ENCODE measurements around the gene EGF. TPM values are rescaled to one million over a fixed set of nuclear protein-coding genes. Genes with fewer than 3 reads are reported as not detected.

Gene EGF
- polyA plus RNA-seq, 3 donors = 2.3 to 6.7 (median 4.6) TPM

DNA sequence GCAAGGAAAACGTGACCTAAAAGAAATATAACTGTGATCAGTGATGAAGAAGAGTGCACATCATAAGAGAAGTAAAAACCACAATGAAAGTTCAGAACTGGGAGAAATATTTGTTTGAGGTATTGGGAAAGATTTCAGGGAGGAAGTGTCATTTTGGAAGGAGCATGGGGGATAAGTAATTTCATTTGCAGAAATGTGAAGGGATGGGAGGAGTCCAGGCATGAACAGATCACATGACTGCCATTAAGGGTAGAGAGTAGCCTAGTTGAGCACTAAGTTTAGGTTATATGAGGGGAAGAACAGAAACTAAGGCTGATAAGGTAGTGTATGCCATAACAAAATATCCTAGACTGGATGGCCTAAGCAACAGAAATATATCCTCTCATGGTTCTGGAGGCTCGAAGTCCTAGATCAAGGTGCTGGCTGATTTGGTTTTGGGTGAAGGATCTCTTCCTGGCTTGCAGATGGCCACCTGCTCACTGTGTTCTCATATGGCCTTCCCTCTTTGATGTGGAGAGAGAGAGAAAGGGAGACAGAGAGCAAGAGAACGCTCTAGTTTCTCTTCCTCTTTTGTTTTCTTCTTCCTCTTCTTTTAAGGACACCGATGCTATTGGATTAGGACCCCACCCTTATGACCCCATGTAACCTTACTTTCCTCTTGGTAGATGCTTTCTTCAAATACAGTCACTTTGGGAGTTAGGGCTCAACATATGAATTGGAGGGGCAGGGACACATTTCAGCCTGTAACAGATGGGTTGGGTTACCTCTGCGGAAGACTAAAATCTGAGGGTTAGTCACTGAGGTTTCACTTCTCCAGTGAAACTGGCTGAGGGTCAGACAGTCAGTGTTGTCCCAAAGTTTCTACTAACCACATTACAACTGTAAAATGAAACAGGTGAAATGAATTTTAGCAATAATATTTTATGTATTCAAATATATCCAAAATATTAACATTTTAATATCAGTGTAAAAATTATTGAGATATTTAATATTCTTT lies 77.9 kb downstream of the EGF start:
- no peak for DNase-seq

DNA sequence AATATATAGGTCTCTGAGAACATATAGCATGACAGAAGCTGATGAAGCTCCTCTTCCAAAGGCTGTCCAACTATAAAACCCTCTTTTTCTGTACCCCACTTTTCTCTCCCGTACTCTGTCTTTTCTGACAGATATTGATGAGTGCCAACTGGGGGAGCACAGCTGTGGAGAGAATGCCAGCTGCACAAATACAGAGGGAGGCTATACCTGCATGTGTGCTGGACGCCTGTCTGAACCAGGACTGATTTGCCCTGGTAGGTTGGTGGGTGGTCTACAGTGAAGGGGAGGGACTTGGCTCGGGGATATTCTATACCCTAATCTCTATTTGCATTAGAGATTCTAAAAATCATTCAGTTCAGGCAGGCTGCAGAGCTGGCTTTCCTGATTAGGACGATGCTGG lies 80.4 kb downstream of the EGF start:
- DNase-seq = no peak

DNA sequence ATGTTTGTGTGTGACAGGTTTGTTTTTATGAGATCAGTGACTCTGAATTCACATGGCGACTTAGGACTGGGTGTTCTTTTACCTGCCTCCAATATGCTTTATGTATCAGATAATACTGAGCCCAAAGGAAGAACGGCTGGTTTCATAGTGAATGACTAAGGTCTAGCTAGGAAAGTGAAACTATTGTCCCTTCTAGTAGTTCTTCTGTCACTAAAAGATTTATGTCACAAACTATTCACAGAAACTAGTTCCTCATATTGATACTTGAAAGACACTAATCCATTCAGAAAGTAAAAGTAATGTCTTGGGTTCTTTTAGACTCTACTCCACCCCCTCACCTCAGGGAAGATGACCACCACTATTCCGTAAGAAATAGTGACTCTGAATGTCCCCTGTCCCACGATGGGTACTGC lies 81.7 kb downstream of the EGF start:
- DNase-seq = no peak

DNA sequence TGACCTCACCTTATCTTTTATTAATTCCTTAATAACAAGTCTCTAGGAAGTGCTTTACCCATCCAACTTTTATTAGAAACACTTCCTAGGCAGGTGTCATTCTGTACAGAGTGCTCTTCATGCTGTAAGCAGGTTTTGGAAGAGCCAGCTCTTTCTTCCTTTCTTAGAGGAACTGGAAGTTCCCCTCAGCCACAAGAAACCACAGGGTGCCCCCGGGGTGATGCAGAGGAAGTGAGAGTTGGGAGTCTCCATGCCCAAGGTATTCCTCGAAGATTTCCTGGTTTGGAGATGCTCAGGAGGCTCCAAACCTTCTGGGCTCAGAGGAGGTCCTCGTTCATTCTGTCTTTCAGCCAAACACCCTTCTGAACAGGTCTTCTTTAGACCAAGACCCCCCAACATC lies 83.8 kb downstream of the EGF start:
- no peak for DNase-seq

DNA sequence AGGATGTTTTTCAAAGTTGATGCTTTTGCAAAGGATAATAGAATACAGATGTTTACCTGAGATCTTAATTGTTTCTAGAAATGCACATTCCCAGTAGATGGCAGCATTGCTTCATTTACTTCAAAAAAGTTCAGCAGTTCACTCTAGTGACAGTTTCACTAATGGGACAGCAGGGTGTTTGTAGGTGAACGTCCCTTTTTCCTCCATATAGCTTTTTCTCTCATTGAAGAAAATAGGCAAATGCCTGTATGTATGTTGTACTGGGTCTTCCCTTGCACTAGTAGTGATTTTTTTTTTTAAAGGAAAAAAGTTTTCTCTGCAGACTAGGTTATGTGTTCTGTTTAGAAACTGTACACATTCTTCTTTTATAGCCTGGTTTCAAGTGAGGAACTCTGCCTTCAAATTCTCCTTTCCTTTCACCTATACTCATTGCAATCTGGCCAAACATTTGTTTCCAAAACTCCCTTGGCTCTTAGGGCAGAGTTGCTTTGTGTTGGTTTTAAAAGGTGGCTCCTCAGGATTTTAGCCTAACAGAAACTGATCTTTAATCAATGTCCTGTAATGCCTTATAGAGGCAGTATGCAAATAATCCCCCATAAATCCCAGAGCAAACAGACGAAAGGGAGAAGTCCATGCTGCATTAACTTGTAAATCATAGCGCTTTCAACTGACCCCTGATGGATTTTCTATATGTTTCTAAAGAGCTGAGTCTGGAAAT lies 86.3 kb downstream of the EGF start:
- DNase-seq = peak; percentile 77

DNA sequence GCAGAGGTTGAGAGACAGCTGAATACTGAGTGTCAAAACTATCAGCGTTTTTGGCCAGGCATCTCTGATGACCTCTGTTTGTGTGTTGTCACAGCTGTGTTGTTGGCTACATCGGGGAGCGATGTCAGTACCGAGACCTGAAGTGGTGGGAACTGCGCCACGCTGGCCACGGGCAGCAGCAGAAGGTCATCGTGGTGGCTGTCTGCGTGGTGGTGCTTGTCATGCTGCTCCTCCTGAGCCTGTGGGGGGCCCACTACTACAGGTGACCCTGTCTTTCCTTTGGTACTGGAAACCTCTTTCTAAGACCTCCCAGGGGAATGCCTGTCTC lies 86.9 kb downstream of the EGF start:
- no peak for DNase-seq

DNA sequence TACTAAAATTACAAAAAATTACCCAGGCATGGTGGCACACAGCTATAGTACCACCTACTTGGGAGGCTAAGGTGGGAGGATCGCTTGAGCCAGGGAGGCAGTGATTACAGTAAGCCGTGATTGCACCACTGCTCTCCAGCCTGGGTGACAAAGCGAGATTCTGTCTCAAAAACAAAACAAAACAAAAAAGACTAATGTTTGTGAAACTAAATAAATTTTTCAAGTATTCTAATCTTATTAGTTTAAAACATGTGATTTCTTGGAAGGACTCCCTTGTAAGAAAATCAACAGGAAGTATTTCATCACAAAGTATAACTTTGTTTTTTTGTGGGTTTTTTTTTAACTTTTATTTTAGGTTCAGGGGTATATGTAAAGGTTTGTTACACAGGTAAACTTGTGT lies 89.6 kb downstream of the EGF start:
- DNase-seq = no peak

DNA sequence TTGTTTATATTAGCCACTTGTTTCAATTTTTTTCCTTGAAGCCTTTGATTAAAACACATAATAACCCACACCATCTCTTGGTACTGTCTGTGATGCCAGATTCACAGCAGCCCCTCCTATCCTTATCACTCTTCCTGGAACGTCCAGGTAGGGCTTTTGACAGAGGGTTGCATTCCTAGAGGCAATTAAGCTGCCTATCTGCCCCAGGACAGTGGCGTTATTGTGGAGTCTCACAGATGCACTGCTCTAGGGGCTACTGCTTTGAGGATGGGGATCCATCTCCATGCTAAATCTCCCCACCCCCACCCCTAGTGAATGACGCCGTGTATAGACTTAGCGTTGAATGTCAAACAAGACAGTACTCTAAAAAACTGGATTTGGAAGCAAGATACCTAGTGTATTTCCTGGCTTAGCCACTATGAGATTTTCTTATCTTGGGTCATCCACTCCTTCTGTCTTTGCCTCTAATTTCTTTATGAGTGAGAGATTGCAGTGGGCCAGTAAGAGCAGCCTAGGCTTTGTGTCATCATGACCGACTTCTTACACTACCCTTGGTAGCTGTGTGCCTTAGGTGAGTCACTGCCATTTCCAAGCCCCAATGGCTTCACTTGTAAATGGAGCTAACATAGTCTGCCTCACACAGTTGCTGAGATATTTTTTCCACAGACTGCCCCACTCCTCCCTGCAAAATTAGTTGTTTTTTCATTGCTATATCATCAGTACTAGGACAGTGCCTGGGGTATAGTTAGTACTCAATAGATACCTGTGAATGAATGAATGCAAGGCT lies 90.9 kb downstream of the EGF start:
- DNase-seq = no peak

DNA sequence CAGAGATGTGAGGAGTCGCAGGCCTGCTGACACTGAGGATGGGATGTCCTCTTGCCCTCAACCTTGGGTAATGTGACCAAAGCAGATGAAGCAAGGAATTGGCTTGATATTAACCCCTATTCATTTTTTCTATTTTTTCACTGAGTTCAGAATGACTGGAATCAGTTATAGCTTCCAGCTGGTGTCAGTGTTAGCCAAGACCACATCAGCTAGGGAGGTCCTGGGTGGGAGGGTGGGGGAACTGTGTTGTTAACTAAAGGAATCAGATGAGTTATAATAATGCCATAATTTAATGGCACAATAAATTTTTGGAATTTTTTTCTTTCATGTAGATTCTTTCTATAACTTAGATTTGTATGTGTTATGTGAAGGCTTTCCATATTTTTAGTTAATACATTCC lies 91.9 kb downstream of the EGF start:
- peak; percentile 49 for DNase-seq

DNA sequence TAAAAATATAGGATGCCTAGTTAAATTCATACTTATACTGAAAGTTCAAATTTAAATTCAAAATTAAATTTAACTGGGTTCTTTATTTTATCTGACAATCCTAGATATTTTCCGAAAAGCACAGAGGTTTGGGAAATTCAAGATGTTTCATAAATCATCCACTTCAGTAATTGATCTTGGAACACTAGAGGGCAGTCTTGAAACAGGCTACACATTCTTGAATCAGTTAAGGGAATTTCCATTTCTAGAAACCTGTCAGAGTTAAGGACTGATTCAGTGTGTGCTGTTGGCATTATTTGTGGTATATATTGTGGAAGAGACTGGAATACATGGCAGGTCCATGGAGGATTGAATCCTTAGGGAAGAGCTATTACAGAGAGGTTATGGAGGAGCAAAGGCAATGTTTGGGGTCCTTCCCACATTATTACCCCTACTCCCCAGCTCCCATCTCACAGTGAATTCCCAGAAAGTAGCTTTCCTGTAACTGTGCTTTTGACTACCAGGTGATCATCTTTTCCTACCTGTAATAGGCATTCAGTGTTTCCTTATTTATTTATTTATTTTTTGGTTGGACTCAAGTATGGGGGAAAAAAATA lies 92.9 kb downstream of the EGF start:
- peak; percentile 76 for DNase-seq

DNA sequence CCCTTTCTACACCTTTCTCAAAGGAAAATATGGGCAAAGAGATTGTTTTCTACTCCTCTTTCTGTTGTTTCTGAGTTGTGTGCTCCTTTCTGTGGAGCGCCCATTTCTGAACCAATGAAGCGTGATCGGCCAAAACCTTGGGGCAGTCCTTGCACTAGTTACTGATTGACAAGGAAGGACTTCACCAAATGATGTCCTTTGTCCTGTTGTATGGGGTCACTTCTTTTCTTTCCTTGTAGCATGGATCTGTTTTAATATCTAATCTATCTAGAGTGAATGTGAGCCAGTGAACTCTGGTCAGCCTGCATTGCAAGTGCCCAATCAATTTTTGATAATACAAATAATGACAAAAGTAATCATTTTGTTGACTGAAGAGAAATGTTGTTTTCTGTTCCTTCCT lies 94.5 kb downstream of the EGF start:
- DNase-seq = no peak

DNA sequence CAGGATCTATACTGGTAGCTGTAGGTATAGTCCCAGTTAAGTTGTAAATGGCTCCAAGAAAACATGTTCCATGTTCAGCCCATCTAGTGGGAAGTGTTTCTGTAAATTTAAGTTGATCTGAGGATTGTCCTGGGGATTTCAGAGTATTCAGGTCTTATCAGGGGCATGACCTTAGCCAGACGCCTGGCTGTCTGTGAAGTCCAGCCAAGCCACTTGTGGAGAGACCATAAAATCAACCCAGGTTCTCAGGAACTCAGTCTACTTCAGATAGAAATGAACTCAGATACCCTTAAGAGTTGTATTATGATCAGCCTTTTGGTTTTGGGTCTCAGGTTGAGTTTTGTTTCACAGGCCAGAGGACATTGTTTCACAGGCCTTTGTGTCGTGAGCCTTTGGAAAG lies 95.9 kb downstream of the EGF start:
- no peak for DNase-seq

DNA sequence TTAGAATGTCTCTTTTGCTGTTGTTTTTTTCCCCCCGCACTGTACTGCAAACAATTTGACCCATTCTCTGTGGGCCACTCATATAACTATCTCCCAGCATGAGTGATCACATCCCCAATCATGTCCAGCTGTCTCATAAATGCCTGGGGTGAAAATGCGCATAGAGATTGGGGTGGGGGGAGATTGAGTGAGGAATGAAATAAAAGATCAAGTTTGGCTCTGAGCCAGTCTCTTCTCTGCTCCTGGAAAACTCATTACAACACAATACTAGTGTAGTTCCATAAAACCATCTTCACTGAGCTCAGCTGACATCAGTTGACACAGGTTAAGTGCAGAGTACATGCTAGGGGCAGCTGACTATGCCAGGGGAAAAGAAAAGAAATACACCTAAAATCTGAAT lies 96.9 kb downstream of the EGF start:
- peak; percentile 67 for DNase-seq

DNA sequence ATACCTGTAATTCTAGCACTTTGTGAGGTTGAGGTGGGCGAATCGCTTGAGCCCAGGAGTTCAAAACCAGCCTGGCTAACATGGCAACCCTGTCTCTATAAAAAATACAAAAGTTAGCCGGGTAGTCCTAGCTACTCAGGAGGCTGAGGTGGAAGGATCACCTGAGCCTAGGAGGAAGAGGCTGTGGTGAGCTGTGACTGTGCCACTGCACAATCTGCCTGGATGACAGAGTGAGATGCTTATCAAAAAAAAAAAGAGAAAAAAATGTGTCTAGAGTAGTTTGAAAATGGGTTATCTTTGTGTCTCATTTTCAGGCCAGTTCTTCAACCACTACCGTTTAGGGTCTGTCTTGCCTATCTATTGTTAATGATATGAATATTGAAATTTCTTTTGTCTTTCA lies 98.1 kb downstream of the EGF start:
- DNase-seq = no peak

DNA sequence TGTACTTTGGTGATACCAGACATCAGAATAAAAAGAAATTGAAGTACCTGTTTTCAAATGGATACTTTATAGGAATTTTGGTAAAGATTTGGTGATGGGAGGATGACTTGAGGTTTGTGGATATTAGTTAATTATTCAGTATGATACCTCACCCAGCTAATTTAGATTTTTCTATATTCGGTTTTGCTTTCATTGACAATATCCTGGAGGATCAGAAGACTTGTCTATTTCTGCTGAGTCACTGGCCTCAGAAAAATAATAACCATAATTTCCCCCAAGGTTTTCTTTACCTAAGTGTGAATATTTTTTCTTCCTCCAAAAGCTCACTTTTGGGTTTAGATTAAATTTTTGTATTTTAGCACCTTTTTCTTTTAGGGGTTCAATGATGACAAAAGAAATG lies 100.2 kb downstream of the EGF start:
- no peak for DNase-seq

DNA sequence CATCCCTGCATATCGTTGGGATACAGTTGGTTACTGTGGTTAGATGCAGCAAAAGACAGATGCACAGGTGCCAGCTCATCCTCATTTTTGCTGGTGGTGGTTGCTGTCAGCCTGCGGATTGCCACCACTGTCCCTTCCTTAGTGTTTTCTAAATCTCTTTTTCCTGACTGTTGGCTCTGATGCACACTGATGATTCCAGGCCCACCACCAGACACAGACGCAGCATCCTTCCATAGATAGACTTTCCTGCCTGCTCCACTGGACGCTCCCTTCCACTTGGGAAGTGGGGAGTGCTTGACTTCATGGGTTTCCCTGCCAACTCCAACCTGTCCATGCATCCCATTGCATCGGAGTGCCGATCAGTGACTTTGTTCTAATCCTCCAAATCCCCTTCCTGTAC lies 101.5 kb downstream of the EGF start:
- DNase-seq = no peak

DNA sequence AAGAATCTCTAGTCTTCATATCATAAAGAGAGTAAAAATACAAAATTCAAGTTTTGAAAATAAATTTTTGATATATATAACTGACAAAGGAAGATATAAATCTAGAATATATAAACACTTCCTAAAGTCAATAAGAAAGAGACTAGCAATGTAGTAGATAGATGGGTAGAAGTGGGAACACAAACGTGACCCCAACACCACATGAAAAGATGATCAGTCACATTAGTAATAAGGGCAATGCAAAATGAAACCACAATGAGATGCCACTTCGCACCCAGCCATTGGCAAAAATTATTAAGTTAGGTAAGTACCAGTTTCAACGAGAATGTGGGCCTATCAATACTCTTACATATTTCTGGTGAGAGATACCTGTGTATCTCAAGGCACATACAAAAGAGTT lies 106.5 kb downstream of the EGF start:
- no peak for DNase-seq

DNA sequence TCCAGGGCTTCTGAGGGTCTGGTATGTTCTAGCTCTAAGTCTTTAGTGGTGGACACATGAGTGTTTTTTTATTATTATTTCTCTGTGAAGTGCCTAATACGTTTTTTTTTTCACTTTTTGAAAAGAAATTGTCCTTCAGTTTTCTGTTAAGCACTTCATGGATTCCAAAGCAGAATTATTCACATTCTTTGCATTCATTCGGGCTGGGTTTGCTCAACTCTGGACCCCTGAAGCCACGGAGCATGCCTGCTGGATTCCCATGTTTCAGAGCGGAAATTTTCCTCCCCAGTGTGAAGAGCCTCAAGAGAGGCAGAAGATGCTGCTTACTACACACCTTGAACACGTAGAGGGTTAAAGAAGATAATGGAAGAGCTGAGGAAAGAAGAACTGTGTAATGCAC lies 107.5 kb downstream of the EGF start:
- no peak for DNase-seq

DNA sequence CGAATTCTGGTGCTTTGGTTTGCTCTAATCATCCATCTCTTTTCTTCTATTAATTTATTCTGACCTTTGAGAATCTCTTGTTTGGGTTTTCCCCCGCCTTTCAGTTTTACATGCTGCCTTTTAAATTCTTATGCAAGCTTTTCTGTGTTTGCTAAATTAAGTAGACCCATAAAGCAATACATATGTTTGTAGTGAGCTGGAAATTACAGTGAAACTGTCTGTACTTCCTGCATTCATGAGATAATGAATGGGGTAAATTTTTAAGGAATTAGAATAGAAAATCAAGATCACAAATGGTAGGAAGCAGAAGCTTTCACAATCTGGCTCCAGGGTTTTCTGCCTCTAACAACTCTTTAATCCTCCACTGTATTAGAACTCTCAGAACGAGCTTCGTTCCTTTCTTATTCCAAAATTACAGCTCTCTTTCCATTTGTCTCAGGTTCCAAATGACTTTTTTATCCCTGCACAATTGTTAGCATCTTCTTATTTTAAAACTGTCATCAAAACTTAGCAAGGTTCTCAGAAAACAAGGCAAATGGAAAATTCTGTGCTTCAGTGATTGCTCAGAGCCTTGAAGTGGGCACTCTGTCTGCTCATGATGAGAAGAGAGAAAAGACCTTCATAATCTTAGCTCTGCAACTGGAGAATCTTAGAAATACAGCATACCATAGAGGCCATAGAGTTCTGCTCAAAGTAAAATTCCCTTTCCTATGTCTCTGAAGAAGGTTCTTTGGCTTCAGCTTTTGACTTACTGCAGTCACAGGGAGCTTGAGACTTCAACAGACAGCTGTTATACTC lies 108.2 kb downstream of the EGF start:
- DNase-seq = no peak

DNA sequence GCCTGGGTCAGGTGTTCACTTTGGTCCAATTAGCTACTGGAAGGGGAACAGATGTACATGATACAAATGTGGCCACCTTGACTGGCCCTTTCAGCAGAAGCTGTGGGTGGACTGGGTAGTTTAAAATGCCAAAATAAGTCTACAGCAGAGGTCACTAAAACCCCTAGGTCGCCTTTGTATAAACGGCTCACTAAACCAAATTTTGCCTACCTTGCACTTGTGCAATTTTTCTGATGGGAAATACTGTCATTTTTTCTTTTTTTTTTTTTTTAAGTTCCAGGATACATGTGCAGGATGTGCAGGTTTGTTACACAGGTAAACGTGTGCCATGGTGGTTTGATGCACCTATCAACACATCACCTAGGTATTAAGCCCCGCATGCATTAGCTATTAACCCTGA lies 109.8 kb downstream of the EGF start:
- DNase-seq = no peak

DNA sequence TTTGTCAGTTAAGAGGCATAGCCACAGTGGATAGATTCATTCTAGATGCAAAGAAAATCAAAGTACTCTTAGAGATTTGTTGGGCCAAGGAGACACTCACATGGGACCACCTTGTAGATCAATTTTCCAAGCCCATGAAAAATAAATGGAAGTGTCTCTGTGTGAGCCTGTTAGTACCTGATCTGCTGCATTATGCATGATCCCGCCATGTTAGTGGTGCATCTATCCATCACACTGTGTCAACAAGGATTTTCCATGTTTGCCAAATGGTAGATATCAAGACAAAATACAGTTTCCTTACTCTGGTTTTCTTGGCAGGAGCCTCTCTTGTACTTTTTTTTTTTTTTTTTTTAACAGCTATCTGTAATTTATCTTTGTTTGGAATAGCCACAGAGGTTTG lies 112.4 kb downstream of the EGF start:
- DNase-seq = no peak
